ENCODE results near the gene TFDP2.

TFDP2 gene

DNA sequence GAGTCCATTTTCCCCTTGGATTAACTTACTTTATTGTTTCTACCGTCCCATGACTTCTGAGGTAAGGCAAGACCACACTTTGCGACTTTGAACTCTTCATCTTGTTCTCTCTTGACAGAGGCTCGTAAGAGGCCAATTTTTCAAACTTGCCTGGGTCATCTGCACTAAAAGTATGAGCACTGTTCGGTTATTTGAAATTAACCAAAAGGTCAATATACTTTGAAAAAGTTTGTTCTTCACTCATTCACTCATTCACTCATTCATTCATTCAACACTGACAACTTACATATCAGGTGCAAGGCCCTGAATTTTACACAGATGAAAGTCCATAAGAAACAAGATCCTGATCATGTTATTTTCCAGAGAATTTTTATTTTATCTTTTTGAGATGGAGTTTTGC is 215.0 kb downstream of the TFDP2 start:
- H3K79me2 ChIP-seq (ENCODE audit: low read length): no peaks in the 10 kb centered on the region
- H3K9ac ChIP-seq (ENCODE audit: low read length): no peak overlapping the region
- H3K27ac ChIP-seq (ENCODE audit: low read length): no peak overlapping the region
- no peaks in the 10 kb centered on the region for H3K4me1 ChIP-seq (ENCODE audit: low read length)
- TF ChIP-seq, protein P1, sequence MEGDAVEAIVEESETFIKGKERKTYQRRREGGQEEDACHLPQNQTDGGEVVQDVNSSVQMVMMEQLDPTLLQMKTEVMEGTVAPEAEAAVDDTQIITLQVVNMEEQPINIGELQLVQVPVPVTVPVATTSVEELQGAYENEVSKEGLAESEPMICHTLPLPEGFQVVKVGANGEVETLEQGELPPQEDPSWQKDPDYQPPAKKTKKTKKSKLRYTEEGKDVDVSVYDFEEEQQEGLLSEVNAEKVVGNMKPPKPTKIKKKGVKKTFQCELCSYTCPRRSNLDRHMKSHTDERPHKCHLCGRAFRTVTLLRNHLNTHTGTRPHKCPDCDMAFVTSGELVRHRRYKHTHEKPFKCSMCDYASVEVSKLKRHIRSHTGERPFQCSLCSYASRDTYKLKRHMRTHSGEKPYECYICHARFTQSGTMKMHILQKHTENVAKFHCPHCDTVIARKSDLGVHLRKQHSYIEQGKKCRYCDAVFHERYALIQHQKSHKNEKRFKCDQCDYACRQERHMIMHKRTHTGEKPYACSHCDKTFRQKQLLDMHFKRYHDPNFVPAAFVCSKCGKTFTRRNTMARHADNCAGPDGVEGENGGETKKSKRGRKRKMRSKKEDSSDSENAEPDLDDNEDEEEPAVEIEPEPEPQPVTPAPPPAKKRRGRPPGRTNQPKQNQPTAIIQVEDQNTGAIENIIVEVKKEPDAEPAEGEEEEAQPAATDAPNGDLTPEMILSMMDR (IDR thresholded peaks at IDR 0.05; ENCODE audit: low read depth, low read length): no peak
- no peaks in the 10 kb centered on the region for H3K36me3 ChIP-seq (replicated peaks; ENCODE audit: low read depth, low read length)
- no peaks in the 10 kb centered on the region; the same call in 1 of the 2 replicates for H4K20me1 ChIP-seq (ENCODE audit: insufficient read depth, low read length)
- no peak overlapping the region for H2AFZ ChIP-seq (ENCODE audit: low read depth, low read length)
- H3K4me2 ChIP-seq (ENCODE audit: low read length): no peak overlapping the region
- H3K9me3 ChIP-seq (ENCODE audit: insufficient read depth, low read length): no peaks in the 10 kb centered on the region
- no peaks in the 10 kb centered on the region for H3K27me3 ChIP-seq (ENCODE audit: low read depth, low read length)
- H3K4me3 ChIP-seq (ENCODE audit: low read length): no peak overlapping the region

DNA sequence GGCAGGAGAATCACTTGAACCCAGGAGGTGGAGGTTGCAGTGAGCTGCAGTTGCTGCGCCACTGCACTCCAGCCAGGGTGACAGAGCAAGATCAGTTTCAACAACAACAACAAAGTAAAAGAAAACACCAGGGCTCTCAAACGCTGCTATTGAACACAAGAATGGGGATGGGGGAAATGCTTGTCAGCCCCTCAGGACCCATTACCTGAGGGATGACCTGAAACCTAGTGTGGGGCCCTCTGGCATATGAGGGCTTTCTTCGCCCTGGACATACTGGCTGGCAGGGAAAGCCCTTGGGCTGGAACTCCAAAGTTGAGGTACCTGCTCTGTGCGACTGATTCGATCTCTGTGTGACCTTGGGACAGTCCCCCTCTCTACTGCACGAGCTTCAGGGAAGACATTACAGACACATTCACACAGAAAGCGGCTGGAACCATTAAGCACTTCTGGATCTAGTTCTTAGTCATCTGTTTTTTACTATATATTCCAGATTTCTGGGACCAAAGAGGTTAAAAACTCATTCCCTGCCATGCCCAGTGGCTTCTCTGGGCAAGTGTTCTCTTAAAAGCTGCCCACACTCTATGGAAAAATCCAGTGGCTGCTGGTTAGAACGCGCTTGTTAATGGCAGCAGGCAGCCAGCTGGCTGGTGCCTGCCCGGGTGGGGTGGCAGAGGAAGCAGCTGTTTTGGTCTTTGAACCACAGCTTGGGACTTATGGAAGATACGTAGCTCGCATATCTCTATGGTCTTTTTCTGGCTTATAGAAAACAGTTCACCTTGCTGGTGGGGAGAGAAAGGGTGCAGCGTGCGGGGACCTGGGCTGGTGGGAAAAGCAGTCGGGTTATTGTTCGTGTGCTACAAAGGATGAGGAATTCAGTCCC is 215.7 kb downstream of the TFDP2 start:
- H3K27ac ChIP-seq (ENCODE audit: low read length): no peak overlapping the region
- TF ChIP-seq, protein P1 (IDR thresholded peaks at IDR 0.05; ENCODE audit: low read depth, low read length): no peak
- no peak for TF ChIP-seq EZH2phosphoT487 (IDR thresholded peaks at IDR 0.05; ENCODE audit: low read depth)
- no peak overlapping the region for H3K9ac ChIP-seq (ENCODE audit: low read length)

DNA sequence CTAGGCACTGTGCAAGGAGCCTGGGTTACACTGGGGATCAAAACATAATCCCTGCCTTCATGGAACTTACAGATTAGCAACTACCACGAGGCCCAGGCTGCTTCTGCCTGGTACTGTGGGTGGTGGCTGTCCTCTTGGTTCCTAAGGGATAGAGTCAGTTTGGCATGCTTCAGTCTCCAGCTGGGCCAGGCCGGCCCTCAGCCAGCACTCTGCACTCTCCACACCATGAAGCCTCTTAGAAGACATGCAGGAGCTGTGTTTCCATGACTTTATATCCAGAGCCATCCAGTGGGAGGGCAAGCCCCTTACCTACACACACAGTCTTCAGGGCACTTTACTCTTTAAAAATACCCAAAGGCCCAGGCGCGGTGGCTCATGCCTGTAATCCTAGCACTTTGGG is 218.5 kb downstream of the TFDP2 start:
- Histone ChIP-seq H3K27me3 (ENCODE audit: low read depth, low read length) (no peaks in the 10 kb centered on the region), H3K9ac (ENCODE audit: low read length) (no peak overlapping the region), H3K9me3 (ENCODE audit: insufficient read depth, low read length) (no peaks in the 10 kb centered on the region), H3K4me2 (ENCODE audit: low read length) (no peak overlapping the region), H3K27ac (ENCODE audit: low read length) (no peak overlapping the region), H3K4me3 (ENCODE audit: low read length) (no peak overlapping the region), H2AFZ (ENCODE audit: low read depth, low read length) (no peak overlapping the region), H4K20me1 (ENCODE audit: insufficient read depth, low read length) (no peaks in the 10 kb centered on the region; the same call in 1 of the 2 replicates), H3K79me2 (ENCODE audit: low read length) (no peaks in the 10 kb centered on the region), H3K36me3 (replicated peaks; ENCODE audit: low read depth, low read length) (peaks cover 15% of the 10 kb centered on the region), H3K4me1 (ENCODE audit: low read length) (no peaks in the 10 kb centered on the region)
- no peak for TF ChIP-seq EZH2phosphoT487 (IDR thresholded peaks at IDR 0.05; ENCODE audit: low read depth)
- TF ChIP-seq, protein P1 (IDR thresholded peaks at IDR 0.05; ENCODE audit: low read depth, low read length): no peak

More for the DNA sequence above, 215.7 kb downstream of the TFDP2 start:
- Histone ChIP-seq H3K9me3 (ENCODE audit: insufficient read depth, low read length) (no peaks in the 10 kb centered on the region), H3K4me1 (ENCODE audit: low read length) (no peaks in the 10 kb centered on the region), H3K4me2 (ENCODE audit: low read length) (no peak overlapping the region), H3K79me2 (ENCODE audit: low read length) (no peaks in the 10 kb centered on the region), H3K27me3 (ENCODE audit: low read depth, low read length) (no peaks in the 10 kb centered on the region), H3K36me3 (replicated peaks; ENCODE audit: low read depth, low read length) (no peaks in the 10 kb centered on the region), H2AFZ (ENCODE audit: low read depth, low read length) (no peak overlapping the region), H3K4me3 (ENCODE audit: low read length) (no peak overlapping the region), H4K20me1 (ENCODE audit: insufficient read depth, low read length) (no peaks in the 10 kb centered on the region; the same call in 1 of the 2 replicates)

DNA sequence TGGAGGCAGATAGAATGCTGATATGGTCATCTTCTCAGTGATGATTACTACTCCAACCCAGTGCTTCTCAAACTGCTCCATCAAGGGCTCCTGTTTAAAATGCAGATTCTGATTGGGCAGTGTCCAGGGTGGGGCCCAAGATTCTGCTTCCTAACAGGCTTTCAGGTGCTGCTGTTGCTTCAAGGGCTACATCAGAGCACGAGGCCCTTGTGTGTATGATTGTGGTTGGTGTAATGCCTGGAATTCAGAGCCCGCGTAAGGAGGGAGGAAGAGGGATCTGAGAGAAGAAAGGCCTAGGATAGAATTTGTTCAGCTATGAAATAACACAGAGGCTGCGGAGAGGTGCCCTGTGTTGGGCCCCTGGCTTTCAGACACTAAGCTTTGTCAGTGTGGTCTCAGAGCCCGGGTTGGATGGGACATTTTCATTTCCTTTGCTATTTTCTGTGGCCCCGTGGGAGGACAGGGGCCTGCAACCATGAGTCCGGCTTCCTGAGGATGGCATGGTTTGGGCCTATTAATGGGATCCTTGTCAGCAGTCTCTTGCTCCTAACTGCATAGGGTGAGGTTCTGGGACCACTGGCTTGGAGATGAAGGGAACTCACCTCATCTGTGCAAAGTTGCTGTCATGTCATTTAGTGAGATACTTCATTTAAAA is 219.9 kb downstream of the TFDP2 start:
- no peaks in the 10 kb centered on the region for H3K4me1 ChIP-seq (ENCODE audit: low read length)
- no peak for TF ChIP-seq EZH2phosphoT487 (IDR thresholded peaks at IDR 0.05; ENCODE audit: low read depth)
- TF ChIP-seq, protein P1 (IDR thresholded peaks at IDR 0.05; ENCODE audit: low read depth, low read length): no peak
- no peak overlapping the region for H3K27ac ChIP-seq (ENCODE audit: low read length)

More for the DNA sequence above, 219.9 kb downstream of the TFDP2 start:
- Histone ChIP-seq H3K4me3 (ENCODE audit: low read length) (no peak overlapping the region), H3K9me3 (ENCODE audit: insufficient read depth, low read length) (no peaks in the 10 kb centered on the region), H3K36me3 (replicated peaks; ENCODE audit: low read depth, low read length) (peaks cover 15% of the 10 kb centered on the region), H3K27me3 (ENCODE audit: low read depth, low read length) (no peaks in the 10 kb centered on the region), H3K79me2 (ENCODE audit: low read length) (no peaks in the 10 kb centered on the region), H4K20me1 (ENCODE audit: insufficient read depth, low read length) (no peaks in the 10 kb centered on the region; the same call in 1 of the 2 replicates), H3K9ac (ENCODE audit: low read length) (no peak overlapping the region), H3K4me2 (ENCODE audit: low read length) (no peak overlapping the region), H2AFZ (ENCODE audit: low read depth, low read length) (no peak overlapping the region)

Measured in OCI-LY3 (cell line).